GM12878 (cell line): Measurements from ENCODE around the gene FAM222B. TPM values are rescaled to one million over a fixed set of nuclear protein-coding genes. Genes with fewer than 3 reads are reported as not detected.

Source experiments
- ATAC-seq: fragments of 200-7000 bp; cut with Tn5 transposase; 3 replicates; pipeline ENCODE4 v1.9.1; 2020; ENCODE audit warnings: mild to moderate bottlenecking, moderate library complexity
- BruUV-seq: library from RNA; stranded (reverse); fragments of 400-500 nt; replicated peaks from 2 replicates; lab custom pipeline; 2021; lab: Mats Ljungman, UMichigan
- CTCF ChIA-PET: fragments of 300-600 bp; sonication (Branson Sonifier 250); formaldehyde crosslinking; extraction: SDS; loops from one replicate; lab custom pipeline; 2021; ENCODE audit warnings: inconsistent platforms; lab: Yijun Ruan, JAX
- POLR2A ChIA-PET: fragments of 350-600 bp; formaldehyde crosslinking; extraction: SDS; loops from one replicate; lab custom pipeline; 2021; ENCODE audit warnings: inconsistent platforms; lab: Charles Lee
- RAD21 ChIA-PET: fragments of 300-600 bp; sonication (Branson Sonifier 250); formaldehyde crosslinking; loops from one replicate; lab custom pipeline; 2023; ENCODE audit warnings: antibody characterized with exemption; ENCODE audit not compliant: unreplicated experiment; lab: Charles Lee
- SMC1A ChIA-PET: fragments of 300-600 bp; sonication (Branson Sonifier 250); formaldehyde crosslinking; loops from one replicate; lab custom pipeline; 2023; ENCODE audit not compliant: unreplicated experiment, uncharacterized antibody; lab: Charles Lee
- DNase-seq: peaks from one replicate; pipeline ENCODE4 v3.0.0-alpha.2; 2011; ENCODE audit warnings: low read depth, low spot score
- FAIRE-seq: peaks from 3 replicates; lab custom pipeline; 2011; peaks lifted over from hg19 to GRCh38; lab: Jason Lieb, UNC
- H2AFZ ChIP-seq: 2 replicates; pipeline ENCODE4 v1.6.0; 2011; ENCODE audit warnings: low read depth, low read length, control low read depth; ENCODE audit not compliant: control insufficient read depth
- H3K27ac ChIP-seq: 2 replicates; pipeline ENCODE4 v1.5.1; 2011; ENCODE audit warnings: control low read depth; ENCODE audit not compliant: control insufficient read depth, insufficient read depth
- H3K27me3 ChIP-seq, 2 experiments: replicated peaks in 1 of 2; 2 replicates each; pipeline versions ENCODE4 v1.6.0 to v1.6.1; 2011; ENCODE audit warnings: low read length in 1 of 2; ENCODE audit not compliant: control insufficient read depth in 2 of 2, insufficient read depth in 2 of 2
- H3K36me3 ChIP-seq, 2 experiments: 2 replicates each; pipeline ENCODE4 v1.5.1; 2011; ENCODE audit warnings: low read length in 1 of 2; ENCODE audit not compliant: control insufficient read depth in 2 of 2, insufficient read depth in 2 of 2
- H3K4me1 ChIP-seq: 2 replicates; pipeline ENCODE4 v1.6.1; 2011; ENCODE audit warnings: mild to moderate bottlenecking, low read length, moderate library complexity, mixed read lengths; ENCODE audit not compliant: control insufficient read depth, insufficient read depth
- H3K4me2 ChIP-seq: 2 replicates; pipeline ENCODE4 v1.6.0; 2011; ENCODE audit warnings: control low read depth; ENCODE audit not compliant: control insufficient read depth, insufficient read depth
- H3K4me3 ChIP-seq: fragments of 200-600 bp; sonication (generic); 2 replicates; pipeline ENCODE4 v1.5.1; 2016
- H3K79me2 ChIP-seq: 2 replicates; pipeline ENCODE4 v1.6.0; 2011; ENCODE audit warnings: low read length; ENCODE audit not compliant: control insufficient read depth, insufficient read depth
- H3K9ac ChIP-seq: 2 replicates; pipeline ENCODE4 v1.8.0; 2011; ENCODE audit warnings: low read length, control low read depth, mixed read lengths; ENCODE audit not compliant: control insufficient read depth, insufficient read depth
- H3K9me3 ChIP-seq: replicated peaks from 3 replicates; pipeline ENCODE4 v1.5.1; 2011; ENCODE audit warnings: mild to moderate bottlenecking, low read length; ENCODE audit not compliant: control insufficient read depth, insufficient read depth
- H4K20me1 ChIP-seq: 2 replicates; pipeline ENCODE4 v1.6.0; 2011; ENCODE audit not compliant: control insufficient read depth, insufficient read depth
- BACH1 ChIP-seq: fragments of 450-650 bp; IDR thresholded peaks from 2 replicates; pipeline ENCODE4 v1.6.1; 2017; ENCODE audit warnings: mild to moderate bottlenecking, borderline replicate concordance
- BMI1 ChIP-seq: fragments of 450-650 bp; IDR thresholded peaks from 2 replicates; pipeline ENCODE4 v1.6.1; 2016; ENCODE audit warnings: mild to moderate bottlenecking, moderate library complexity, borderline replicate concordance
- CEBPZ ChIP-seq: fragments of 150-350 bp; IDR thresholded peaks from 2 replicates; pipeline ENCODE4 v1.6.1; 2016; ENCODE audit warnings: low read depth, low read length
- HDGF ChIP-seq: fragments of 450-650 bp; IDR thresholded peaks from 2 replicates; pipeline ENCODE4 v1.6.1; 2016; ENCODE audit warnings: antibody characterized with exemption
- MEF2B ChIP-seq: fragments of 450-650 bp; IDR thresholded peaks from 2 replicates; pipeline ENCODE4 v1.6.1; 2018; ENCODE audit warnings: mild to moderate bottlenecking, moderate library complexity; ENCODE audit not compliant: partially characterized antibody, poor library complexity, severe bottlenecking
- NBN ChIP-seq: fragments of 450-650 bp; IDR thresholded peaks from 2 replicates; pipeline ENCODE4 v1.6.1; 2016
- PKNOX1 ChIP-seq: fragments of 450-650 bp; IDR thresholded peaks from 2 replicates; pipeline ENCODE4 v1.6.1; 2016; ENCODE audit warnings: mild to moderate bottlenecking
- RB1 ChIP-seq: fragments of 450-650 bp; formaldehyde crosslinking; IDR thresholded peaks from 2 replicates; pipeline ENCODE4 v1.6.1; 2017; ENCODE audit warnings: mild to moderate bottlenecking, borderline replicate concordance
- REST ChIP-seq: IDR thresholded peaks from 2 replicates; pipeline ENCODE4 v1.6.1; 2012; ENCODE audit warnings: mild to moderate bottlenecking, low read depth, low read length
- SMARCA5 ChIP-seq: fragments of 450-650 bp; IDR thresholded peaks from 2 replicates; pipeline ENCODE4 v1.6.1; 2017; ENCODE audit warnings: mild to moderate bottlenecking
- ZBTB33 ChIP-seq: fragments of 450-650 bp; IDR thresholded peaks from 2 replicates; pipeline ENCODE4 v1.6.1; 2017; ENCODE audit warnings: mild to moderate bottlenecking
- ZNF24 ChIP-seq: fragments of 450-650 bp; IDR thresholded peaks from 2 replicates; pipeline ENCODE4 v1.6.1; 2017; ENCODE audit warnings: antibody characterized with exemption, mild to moderate bottlenecking
- ZZZ3 ChIP-seq: IDR thresholded peaks from 2 replicates; pipeline ENCODE4 v1.6.1; 2011; ENCODE audit warnings: low read depth; ENCODE audit not compliant: control insufficient read depth, insufficient read length
- whole genome bisulfite sequencing: methylation state at CpG from one replicate; pipeline ENCODE4 v1.1.6; 2016; ENCODE audit warnings: low lambda C conversion rate; ENCODE audit not compliant: insufficient replicate concordance, insufficient coverage; ENCODE audit errors: missing lambda C conversion rate; 5-methylcytosine and 5-hydroxymethylcytosine counted together
- in situ Hi-C: fragments of 300-500 bp; cut with MboI; formaldehyde crosslinking; loops from 9 replicates; pipeline ENCODE4 v1.14.3; 2018; ENCODE audit warnings: mixed read lengths
- intact Hi-C: fragments of 100-400 bp; cut with micrococcal nuclease; formaldehyde crosslinking; loops from one replicate; pipeline ENCODE4 v1.14.2; 2022; ENCODE audit not compliant: unreplicated experiment
- polyA plus RNA-seq, 11 experiments: library from polyadenylated mRNA; depleted of rRNA in 4 of 11; unstranded in 6 of 11; stranded (reverse) in 5 of 11; fragments of >200 nt; fragmentation: Nextera tagmentation in 4 of 11; fragmentation: Illumina TruSeq in 1 of 11; extraction: Ambion mirVana in 4 of 11; extraction: Trizol in 1 of 11; gene quantifications; 1 replicate in 1 of 11; 2 replicates in 10 of 11; pipeline versions ENCODE4 v1.2.1 to v1.2.3, GENCODE V29; 2011 to 2016; ENCODE audit warnings: inconsistent platforms in 2 of 11, missing spikeins in 2 of 11, low read depth in 1 of 11
- total RNA-seq, 4 experiments: library from RNA; depleted of rRNA in 3 of 4; stranded (reverse); fragments of >200 nt in 3 of 4; fragmentation: Illumina TruSeq in 1 of 4; extraction: Trizol in 1 of 4; gene quantifications; 2 replicates each; pipeline versions ENCODE4 v1.2.1 to v1.2.3, GENCODE V29; 2013 to 2021

The FAM222B gene
- total and polyA plus RNA-seq, 10 of the 15 experiments (the other 5 are each of a cell fraction or from before 2014, with no cell fraction given): 2.8 to 18.3 (median 6.4) TPM

DNA sequence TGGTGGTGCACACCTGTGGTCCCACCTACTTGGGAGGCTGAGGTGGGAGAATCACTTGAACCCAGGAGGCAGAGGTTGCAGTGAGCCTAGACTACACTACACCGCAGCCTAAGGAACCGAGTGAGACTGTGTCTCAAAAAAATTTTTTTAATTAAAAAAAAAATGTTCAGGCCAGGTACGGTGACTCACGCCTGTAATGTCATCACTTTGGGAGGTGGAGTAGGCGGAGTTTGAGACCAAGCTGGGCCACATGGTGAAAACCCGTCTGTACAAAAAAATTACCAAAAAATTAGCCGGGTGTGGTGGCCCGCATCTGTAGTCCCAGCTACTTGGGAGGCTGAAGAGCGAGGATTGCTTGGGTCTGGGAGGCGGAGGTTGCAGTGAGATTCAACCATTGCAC lies 3.6 kb upstream of the FAM222B start (continued):
- no peak for TF ChIP-seq ZBTB33
- TF ChIP-seq BMI1: no peak
- no peak for TF ChIP-seq BACH1

GRCh38 chr17:28843816-28844148 lies 1.2 kb upstream of the FAM222B start:
- Histone ChIP-seq H2AFZ (no peak overlapping the region), H3K27ac (no peak overlapping the region), H3K9ac (no peak overlapping the region), H3K4me2 (no peak overlapping the region), H3K27me3 (no peaks in the 10 kb centered on the region), H3K4me3 (no peak overlapping the region), H3K9me3 (no peaks in the 10 kb centered on the region), H3K79me2 (peaks cover 25% of the 10 kb centered on the region), H3K4me1 (no peaks in the 10 kb centered on the region), H3K36me3 (no peaks in the 10 kb centered on the region; a peak in 1 of 4 replicates), H4K20me1 (no peaks in the 10 kb centered on the region)
- ChIA-PET POLR2A (interaction anchor here (0.6 to 3.8 kb wide), 5 partner anchors 54 to 117 kb away, joined by 3 to 20 read pairs (median 4); partner anchors contain the start of gene FLOT2), RAD21 (interaction anchor here (2.0 to 2.9 kb wide), 2 partner anchors 53 to 124 kb away, joined by 4 to 13 read pairs; partner anchors contain the start of genes FLOT2 and RPL23A), SMC1A (interaction anchor here (1.0 to 1.5 kb wide), 3 partner anchors 16 to 81 kb away, joined by 3 to 6 read pairs (median 4); no protein-coding TSS in a partner anchor), CTCF (interaction anchor here (0.7 to 5.7 kb wide), 6 partner anchors 18 to 110 kb away, joined by 3 to 49 read pairs (median 3); no protein-coding TSS in a partner anchor)
- 96% methylated on average over 6 of the region's 6 CpGs for WGBS
- intact Hi-C loops: loop anchor here (5.0 kb wide), 2 partner anchors 81 to 116 kb away; partner anchors contain the start of genes NEK8 and TLCD1
- ATAC-seq (no peak), FAIRE-seq (no peak), DNase-seq (no peak)
- no TSS peak for BruUV-seq
- in situ Hi-C loops: no loop called here
- TF ChIP-seq PKNOX1 (no peak), NBN (no peak), ZNF24 (no peak), SMARCA5 (no peak), MEF2B (no peak), HDGF (no peak), CEBPZ (no peak), ZZZ3 (no peak), RB1 (no peak), REST (no peak)
